DND-41 (cell line): ENCODE measurements around the gene LRRC4B.

Experiments used
- ATAC-seq: fragments of 200-7000 bp; cut with Tn5 transposase; 3 replicates; pipeline ENCODE4 v1.9.1; 2021; ENCODE audit warnings: low read depth; ENCODE audit not compliant: insufficient read depth
- DNase-seq: peaks from one replicate; pipeline ENCODE4 v3.0.0-alpha.2; 2020
- H2AFZ ChIP-seq: 2 replicates; pipeline ENCODE4 v1.6.0; 2012; ENCODE audit warnings: low read depth, low read length
- H3K27ac ChIP-seq: 2 replicates; pipeline ENCODE4 v1.5.1; 2012; ENCODE audit warnings: low read length, inconsistent platforms
- H3K27me3 ChIP-seq: fragments of 200-600 bp; sonication (generic); 2 replicates; pipeline ENCODE4 v1.6.0; 2012; ENCODE audit warnings: low read length, mild to moderate bottlenecking, inconsistent platforms; ENCODE audit not compliant: insufficient read depth, poor library complexity
- H3K36me3 ChIP-seq: 2 replicates; pipeline ENCODE4 v1.5.1; 2012; ENCODE audit warnings: low read length, inconsistent platforms; ENCODE audit not compliant: insufficient read depth
- H3K4me1 ChIP-seq: 2 replicates; pipeline ENCODE4 v1.5.1; 2012; ENCODE audit warnings: mild to moderate bottlenecking, low read length; ENCODE audit not compliant: insufficient read depth
- H3K4me2 ChIP-seq: 2 replicates; pipeline ENCODE4 v1.6.0; 2012; ENCODE audit warnings: mild to moderate bottlenecking, moderate library complexity, low read length, inconsistent platforms; ENCODE audit not compliant: insufficient read depth
- H3K4me3 ChIP-seq, 2 experiments: fragments of 200-600 bp in 1 of 2; shearing (Covaris generic) in 1 of 2; 2 replicates each; pipeline ENCODE4 v1.5.1; 2012 to 2016; ENCODE audit warnings: inconsistent platforms in 2 of 2, low read length in 2 of 2, mild to moderate bottlenecking in 2 of 2, low read depth in 1 of 2, moderate library complexity in 1 of 2
- H3K79me2 ChIP-seq: 2 replicates; pipeline ENCODE4 v1.6.0; 2012; ENCODE audit warnings: low read length, inconsistent platforms; ENCODE audit not compliant: insufficient read depth
- H3K9ac ChIP-seq: 2 replicates; pipeline ENCODE4 v1.6.0; 2012; ENCODE audit warnings: low read depth, mild to moderate bottlenecking, inconsistent platforms, low read length, moderate library complexity
- H3K9me3 ChIP-seq: 2 replicates; pipeline ENCODE4 v1.5.1; 2012; ENCODE audit warnings: low read length, moderate library complexity, mild to moderate bottlenecking, inconsistent platforms; ENCODE audit not compliant: insufficient read depth, severe bottlenecking
- H4K20me1 ChIP-seq: 2 replicates; pipeline ENCODE4 v1.6.0; 2012; ENCODE audit warnings: low read length; ENCODE audit not compliant: insufficient read depth
- EZH2 ChIP-seq: IDR thresholded peaks from 3 replicates; pipeline ENCODE4 v1.6.1; 2012; ENCODE audit warnings: borderline replicate concordance, low read depth, mild to moderate bottlenecking, moderate library complexity, low read length, inconsistent platforms; ENCODE audit not compliant: severe bottlenecking
- TF ChIP-seq, protein P1 (sequence below): IDR thresholded peaks from 2 replicates; pipeline ENCODE4 v1.5.1; 2012; ENCODE audit warnings: borderline replicate concordance, low read length, moderate library complexity, mild to moderate bottlenecking; ENCODE audit not compliant: poor library complexity, severe bottlenecking; ENCODE audit errors: extremely low read depth

Gene LRRC4B

DNA sequence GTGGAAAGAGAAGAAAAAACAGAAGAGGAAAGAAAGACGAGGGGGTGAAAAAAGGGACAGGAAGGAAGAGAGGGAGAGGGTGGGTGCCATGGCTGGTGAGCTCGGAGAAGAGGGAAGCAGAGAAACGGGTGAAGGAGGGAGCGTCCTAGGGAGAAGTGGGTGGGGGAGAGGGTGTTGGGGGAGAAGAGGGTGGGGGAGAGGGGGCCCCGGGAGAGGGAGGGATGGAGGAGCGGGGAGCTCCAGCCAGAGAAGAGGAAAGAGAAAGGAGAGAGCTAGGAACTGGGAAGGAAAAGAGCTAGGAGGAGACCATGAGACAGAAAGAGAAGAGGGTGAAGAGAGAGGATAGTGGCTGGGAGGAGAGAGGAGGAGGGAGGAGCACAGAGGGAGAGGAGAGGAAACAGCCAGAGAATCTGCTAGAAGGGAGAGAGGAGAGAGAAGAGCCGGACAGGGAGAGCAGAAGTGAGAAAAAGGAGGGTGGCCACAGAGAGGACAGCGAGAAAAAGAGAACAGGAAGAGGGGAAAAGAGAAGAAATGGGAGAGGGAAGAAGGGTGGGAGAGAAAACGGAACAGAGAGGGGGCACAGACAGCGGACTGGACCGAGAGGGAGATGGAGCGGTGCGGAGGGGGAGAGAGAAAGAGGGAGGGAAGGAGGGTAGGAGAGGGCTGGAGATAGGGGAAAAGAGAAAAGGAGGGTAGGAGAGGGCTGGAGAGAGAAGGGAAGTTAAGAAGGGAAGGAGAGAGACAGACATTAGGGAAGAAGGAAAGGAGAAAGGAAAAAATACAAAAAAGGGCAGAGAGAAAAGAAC, 79.6 kb downstream of the LRRC4B start:
- TF ChIP-seq, protein P1, sequence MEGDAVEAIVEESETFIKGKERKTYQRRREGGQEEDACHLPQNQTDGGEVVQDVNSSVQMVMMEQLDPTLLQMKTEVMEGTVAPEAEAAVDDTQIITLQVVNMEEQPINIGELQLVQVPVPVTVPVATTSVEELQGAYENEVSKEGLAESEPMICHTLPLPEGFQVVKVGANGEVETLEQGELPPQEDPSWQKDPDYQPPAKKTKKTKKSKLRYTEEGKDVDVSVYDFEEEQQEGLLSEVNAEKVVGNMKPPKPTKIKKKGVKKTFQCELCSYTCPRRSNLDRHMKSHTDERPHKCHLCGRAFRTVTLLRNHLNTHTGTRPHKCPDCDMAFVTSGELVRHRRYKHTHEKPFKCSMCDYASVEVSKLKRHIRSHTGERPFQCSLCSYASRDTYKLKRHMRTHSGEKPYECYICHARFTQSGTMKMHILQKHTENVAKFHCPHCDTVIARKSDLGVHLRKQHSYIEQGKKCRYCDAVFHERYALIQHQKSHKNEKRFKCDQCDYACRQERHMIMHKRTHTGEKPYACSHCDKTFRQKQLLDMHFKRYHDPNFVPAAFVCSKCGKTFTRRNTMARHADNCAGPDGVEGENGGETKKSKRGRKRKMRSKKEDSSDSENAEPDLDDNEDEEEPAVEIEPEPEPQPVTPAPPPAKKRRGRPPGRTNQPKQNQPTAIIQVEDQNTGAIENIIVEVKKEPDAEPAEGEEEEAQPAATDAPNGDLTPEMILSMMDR: no peak
- no peak for TF ChIP-seq EZH2
- Histone ChIP-seq H3K36me3 (no peaks in the 10 kb centered on the region), H3K4me1 (no peaks in the 10 kb centered on the region), H3K9ac (no peak overlapping the region), H3K79me2 (no peaks in the 10 kb centered on the region), H3K4me3 (no peak overlapping the region), H3K27ac (no peak overlapping the region), H3K9me3 (no peaks in the 10 kb centered on the region), H2AFZ (no peak overlapping the region), H3K27me3 (peaks cover 11% of the 10 kb centered on the region), H4K20me1 (no peaks in the 10 kb centered on the region), H3K4me2 (no peak overlapping the region)
- ATAC-seq: no peak
- no peak for DNase-seq

DNA sequence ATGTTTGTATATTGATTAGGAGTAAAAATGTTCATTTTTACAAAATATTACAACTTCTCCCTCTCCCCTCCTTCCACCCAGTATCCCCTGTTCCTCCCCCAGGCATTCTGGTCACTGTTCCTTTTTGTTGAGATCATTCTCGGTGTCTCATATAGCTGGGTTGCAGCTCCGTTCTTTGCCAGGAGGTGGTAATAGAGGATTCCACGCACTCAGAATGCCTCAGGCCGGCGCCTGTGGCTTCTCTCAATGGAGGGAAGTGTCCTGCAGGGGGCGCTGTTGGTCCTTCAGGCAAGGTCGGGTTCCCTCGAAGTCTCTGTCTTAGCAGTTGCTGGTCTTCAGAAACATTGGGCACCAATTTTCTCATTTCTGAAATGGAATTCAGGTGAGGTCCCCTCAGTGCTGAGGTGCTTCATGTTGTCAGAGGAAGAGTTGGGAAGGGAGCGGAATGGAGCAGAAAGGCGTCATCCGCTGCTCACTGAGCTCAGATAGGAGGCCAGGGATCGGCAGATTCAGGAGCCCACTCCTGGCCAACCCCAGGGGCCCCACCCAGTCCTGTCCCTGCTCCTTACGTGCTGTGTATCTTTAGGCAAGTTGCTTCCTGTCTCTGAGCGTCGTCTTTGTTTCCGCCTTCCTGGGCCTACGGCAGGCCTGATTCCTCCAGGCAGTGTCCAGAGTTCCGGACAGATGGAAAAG, 81.3 kb downstream of the LRRC4B start:
- DNase-seq (peak; percentile 55), ATAC-seq (no peak; the same call in 2 of the 3 replicates)
- Histone ChIP-seq H3K27me3 (peaks cover 6% of the 10 kb centered on the region), H3K9ac (no peak overlapping the region), H2AFZ (no peak overlapping the region), H3K36me3 (no peaks in the 10 kb centered on the region), H3K27ac (no peak overlapping the region), H3K4me1 (no peaks in the 10 kb centered on the region), H3K9me3 (no peaks in the 10 kb centered on the region), H3K4me3 (no peak overlapping the region), H3K79me2 (no peaks in the 10 kb centered on the region), H4K20me1 (no peaks in the 10 kb centered on the region), H3K4me2 (no peak overlapping the region)
- TF ChIP-seq, protein P1: peak; percentile 67
- no peak for TF ChIP-seq EZH2

DNA sequence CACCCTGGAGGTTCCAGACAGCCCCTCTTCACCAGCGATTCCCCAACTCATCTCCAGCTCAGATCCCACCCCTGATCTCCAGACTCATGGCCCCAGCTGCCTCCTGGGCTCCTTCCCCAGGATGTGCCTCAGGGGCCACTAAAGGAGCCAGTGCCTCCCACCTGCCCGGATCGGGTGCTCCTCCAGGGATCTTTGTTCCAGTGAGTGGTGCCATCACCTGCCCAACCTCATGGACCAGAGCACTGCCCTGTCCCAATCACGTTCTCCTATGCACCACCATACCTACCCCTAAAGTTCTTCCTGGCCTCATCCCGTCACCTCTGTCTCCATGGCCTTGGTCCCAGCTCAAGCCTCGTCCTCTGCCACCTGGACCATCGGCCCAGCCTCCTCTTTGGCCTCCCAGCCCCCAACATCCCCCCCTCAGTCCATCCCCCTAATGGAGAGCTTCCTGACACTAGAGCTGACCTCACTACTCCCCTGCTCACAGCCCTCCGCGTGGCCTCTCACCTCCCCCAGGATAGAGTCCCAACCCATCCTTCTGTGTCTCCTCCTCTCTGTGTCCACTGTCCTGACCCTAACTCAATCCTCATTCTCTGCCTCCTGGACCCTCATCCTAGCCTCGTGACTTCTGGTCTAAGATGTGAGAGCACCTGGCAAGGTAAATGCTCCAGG, 82.8 kb downstream of the LRRC4B start:
- Histone ChIP-seq H3K9me3 (no peaks in the 10 kb centered on the region), H3K36me3 (no peaks in the 10 kb centered on the region), H3K27ac (no peak overlapping the region), H4K20me1 (no peaks in the 10 kb centered on the region), H3K79me2 (no peaks in the 10 kb centered on the region), H2AFZ (no peak overlapping the region), H3K4me1 (no peaks in the 10 kb centered on the region), H3K4me2 (no peak overlapping the region), H3K9ac (no peak overlapping the region), H3K27me3 (no peaks in the 10 kb centered on the region), H3K4me3 (no peak overlapping the region)
- ATAC-seq (no peak), DNase-seq (no peak)
- TF ChIP-seq EZH2: no peak
- TF ChIP-seq, protein P1: no peak
